C4-2B (cell line): Measurements from ENCODE around the gene TSSK2.

ENCODE experiments used
- ZFX ChIP-seq: fragments of 450-650 bp; IDR thresholded peaks from 2 replicates; pipeline ENCODE4 v1.6.1; 2017
- TF ChIP-seq, protein P1 (sequence below): fragments of 450-650 bp; conservative IDR thresholded peaks from 2 replicates; pipeline ENCODE4 v1.5.1; 2017; ENCODE audit warnings: mild to moderate bottlenecking

DNA sequence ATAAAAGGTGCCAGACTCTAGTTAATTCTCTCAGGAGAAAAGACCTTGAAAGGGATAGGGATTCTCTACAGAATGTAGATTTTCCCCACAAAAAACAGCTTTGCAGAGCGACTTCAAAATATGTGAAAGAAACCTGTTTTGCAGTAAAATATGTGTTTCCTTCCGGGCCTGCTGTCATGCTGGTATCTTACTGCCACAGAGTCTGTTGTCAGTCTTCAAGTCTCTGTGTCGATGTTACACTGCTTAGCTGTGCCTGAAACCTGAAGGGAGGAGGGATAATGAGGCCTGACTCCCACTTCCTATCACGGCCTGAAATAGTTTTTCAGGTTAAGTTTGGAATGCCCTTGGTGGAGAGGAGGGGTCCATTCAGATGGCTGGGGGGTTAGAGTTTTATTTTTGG lies 7.2 kb upstream of the TSSK2 start:
- TF ChIP-seq, protein P1, sequence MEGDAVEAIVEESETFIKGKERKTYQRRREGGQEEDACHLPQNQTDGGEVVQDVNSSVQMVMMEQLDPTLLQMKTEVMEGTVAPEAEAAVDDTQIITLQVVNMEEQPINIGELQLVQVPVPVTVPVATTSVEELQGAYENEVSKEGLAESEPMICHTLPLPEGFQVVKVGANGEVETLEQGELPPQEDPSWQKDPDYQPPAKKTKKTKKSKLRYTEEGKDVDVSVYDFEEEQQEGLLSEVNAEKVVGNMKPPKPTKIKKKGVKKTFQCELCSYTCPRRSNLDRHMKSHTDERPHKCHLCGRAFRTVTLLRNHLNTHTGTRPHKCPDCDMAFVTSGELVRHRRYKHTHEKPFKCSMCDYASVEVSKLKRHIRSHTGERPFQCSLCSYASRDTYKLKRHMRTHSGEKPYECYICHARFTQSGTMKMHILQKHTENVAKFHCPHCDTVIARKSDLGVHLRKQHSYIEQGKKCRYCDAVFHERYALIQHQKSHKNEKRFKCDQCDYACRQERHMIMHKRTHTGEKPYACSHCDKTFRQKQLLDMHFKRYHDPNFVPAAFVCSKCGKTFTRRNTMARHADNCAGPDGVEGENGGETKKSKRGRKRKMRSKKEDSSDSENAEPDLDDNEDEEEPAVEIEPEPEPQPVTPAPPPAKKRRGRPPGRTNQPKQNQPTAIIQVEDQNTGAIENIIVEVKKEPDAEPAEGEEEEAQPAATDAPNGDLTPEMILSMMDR = no peak
- no peak for TF ChIP-seq ZFX
